Thyroid gland (tissue), 4 donors: ENCODE measurements around the gene PADI4. TPM values are rescaled to one million over a fixed set of nuclear protein-coding genes. Genes with fewer than 3 reads are reported as not detected.

Source experiments
- DNase-seq, 2 donors: peaks; one replicate each; pipeline ENCODE4 v3.0.0-alpha.2; 2019
- H3K27ac ChIP-seq, 3 donors: fragments of 200-600 bp; sonication (generic); 1 replicate in 2 of 3; 2 replicates in 1 of 3; pipeline ENCODE4 v1.5.1; 2016 to 2019; ENCODE audit warnings: mild to moderate bottlenecking in 1 of 3, moderate library complexity in 1 of 3
- H3K27me3 ChIP-seq: fragments of 200-600 bp; sonication (generic); one replicate; pipeline ENCODE4 v1.5.1; 2019
- H3K36me3 ChIP-seq, 2 donors: fragments of 200-600 bp; sonication (generic); one replicate each; pipeline ENCODE4 v1.5.1; 2016 to 2019
- H3K4me1 ChIP-seq, 2 donors: fragments of 200-600 bp; sonication (generic); one replicate each; pipeline ENCODE4 v1.5.1; 2017 to 2019
- H3K4me3 ChIP-seq, 3 donors: fragments of 200-600 bp; sonication (generic); replicated peaks in 1 of 3; 1 replicate in 2 of 3; 2 replicates in 1 of 3; pipeline ENCODE4 v1.5.1; 2016; ENCODE audit warnings: mild to moderate bottlenecking in 1 of 3
- H3K9me3 ChIP-seq: fragments of 200-600 bp; sonication (generic); one replicate; pipeline ENCODE4 v1.5.1; 2017
- POLR2A ChIP-seq, 2 donors: fragments of 450-650 bp; IDR thresholded peaks; one replicate each; pipeline ENCODE4 v1.6.1; 2017; ENCODE audit warnings: antibody characterized with exemption in 2 of 2, mild to moderate bottlenecking in 2 of 2, moderate library complexity in 1 of 2
- WGBS, 2 donors: methylation state at CpG; one replicate each; pipeline ENCODE4 v1.1.5; 2017; 5-methylcytosine and 5-hydroxymethylcytosine counted together
- intact Hi-C: fragments of 100-400 bp; cut with DNase I; formaldehyde crosslinking; loops from one replicate; pipeline ENCODE4 v1.15.1; 2023
- total RNA-seq, 4 donors: library from RNA; depleted of rRNA; stranded (reverse); fragments of >200 nt; gene quantifications; one replicate each; pipeline ENCODE4 v1.2.3, GENCODE V29; 2016
- TF ChIP-seq, protein P1 (sequence below), 6 experiments: fragments of 200-600 bp in 3 of 6; fragments of 450-650 bp in 3 of 6; sonication (generic) in 3 of 6; IDR thresholded peaks; one replicate each; pipeline ENCODE4 v1.5.1; 2016 to 2019; ENCODE audit warnings: antibody characterized with exemption in 6 of 6, mild to moderate bottlenecking in 2 of 6, inconsistent platforms in 1 of 6, moderate library complexity in 1 of 6

The PADI4 gene
- total RNA-seq, 4 donors from 2014 or later = 0.45 TPM; not detected in 3

DNA sequence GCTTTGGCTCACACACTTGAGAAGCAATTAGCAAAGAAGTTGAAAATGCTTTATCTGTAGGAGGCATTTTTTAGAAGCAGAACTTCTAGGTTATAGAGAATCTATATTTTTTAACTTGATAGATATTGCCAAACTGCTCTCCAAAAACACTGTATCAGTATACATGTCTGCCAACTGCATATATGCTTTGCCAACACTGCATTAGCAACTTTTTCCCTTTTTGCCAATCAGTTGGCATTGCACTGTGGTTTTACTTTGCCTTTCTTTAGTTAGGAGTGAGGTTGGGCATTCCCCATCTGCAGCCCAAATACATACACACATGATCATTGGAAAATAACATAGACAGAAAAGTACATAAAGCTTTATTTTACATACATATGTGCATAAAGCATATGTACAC lies 44.1 kb upstream of the PADI4 start:
- TF ChIP-seq, protein P1, sequence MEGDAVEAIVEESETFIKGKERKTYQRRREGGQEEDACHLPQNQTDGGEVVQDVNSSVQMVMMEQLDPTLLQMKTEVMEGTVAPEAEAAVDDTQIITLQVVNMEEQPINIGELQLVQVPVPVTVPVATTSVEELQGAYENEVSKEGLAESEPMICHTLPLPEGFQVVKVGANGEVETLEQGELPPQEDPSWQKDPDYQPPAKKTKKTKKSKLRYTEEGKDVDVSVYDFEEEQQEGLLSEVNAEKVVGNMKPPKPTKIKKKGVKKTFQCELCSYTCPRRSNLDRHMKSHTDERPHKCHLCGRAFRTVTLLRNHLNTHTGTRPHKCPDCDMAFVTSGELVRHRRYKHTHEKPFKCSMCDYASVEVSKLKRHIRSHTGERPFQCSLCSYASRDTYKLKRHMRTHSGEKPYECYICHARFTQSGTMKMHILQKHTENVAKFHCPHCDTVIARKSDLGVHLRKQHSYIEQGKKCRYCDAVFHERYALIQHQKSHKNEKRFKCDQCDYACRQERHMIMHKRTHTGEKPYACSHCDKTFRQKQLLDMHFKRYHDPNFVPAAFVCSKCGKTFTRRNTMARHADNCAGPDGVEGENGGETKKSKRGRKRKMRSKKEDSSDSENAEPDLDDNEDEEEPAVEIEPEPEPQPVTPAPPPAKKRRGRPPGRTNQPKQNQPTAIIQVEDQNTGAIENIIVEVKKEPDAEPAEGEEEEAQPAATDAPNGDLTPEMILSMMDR (IDR thresholded peaks at IDR 0.05) = no peak
- no peak for TF ChIP-seq POLR2A (IDR thresholded peaks at IDR 0.05)
- Histone ChIP-seq H3K4me1 (no peaks in the 10 kb centered on the region), H3K27ac (no peak overlapping the region), H3K9me3 (no peaks in the 10 kb centered on the region), H3K36me3 (no peaks in the 10 kb centered on the region), H3K4me3 (no peak overlapping the region), H3K27me3 (no peaks in the 10 kb centered on the region)
- no peak for DNase-seq
- intact Hi-C loops = no loop called here

DNA sequence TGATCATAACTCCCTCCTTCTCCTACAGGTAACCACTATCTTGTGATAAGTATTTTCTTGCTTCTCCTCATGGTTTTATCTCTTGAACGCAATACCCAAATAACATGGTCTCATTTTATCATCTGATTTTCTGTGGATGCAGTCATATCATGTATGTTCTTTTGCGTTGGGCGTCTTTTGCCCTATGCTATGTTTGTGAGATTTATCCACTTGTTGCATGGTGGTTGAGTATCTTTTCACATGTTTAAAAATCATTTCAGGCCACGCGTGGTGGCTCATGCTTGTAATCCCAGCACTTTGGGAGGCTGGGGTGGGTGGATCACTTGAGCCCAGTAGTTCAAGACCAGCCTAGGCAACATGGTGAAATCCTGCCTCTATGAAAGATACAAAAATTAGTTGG lies 43.5 kb upstream of the PADI4 start:
- WGBS, 2 donors = 75 to 91% methylated on average over 5 of the region's 5 CpGs
- H3K36me3 ChIP-seq = no peaks in the 10 kb centered on the region
- intact Hi-C loops = no loop called here
- DNase-seq = no peak
- no peak for TF ChIP-seq POLR2A (IDR thresholded peaks at IDR 0.05)
- TF ChIP-seq, protein P1 (IDR thresholded peaks at IDR 0.05) = no peak
- H3K27ac ChIP-seq = no peak overlapping the region
- no peaks in the 10 kb centered on the region for H3K4me1 ChIP-seq
- H3K27me3 ChIP-seq = no peaks in the 10 kb centered on the region
- no peak overlapping the region for H3K4me3 ChIP-seq
- H3K9me3 ChIP-seq = no peaks in the 10 kb centered on the region

DNA sequence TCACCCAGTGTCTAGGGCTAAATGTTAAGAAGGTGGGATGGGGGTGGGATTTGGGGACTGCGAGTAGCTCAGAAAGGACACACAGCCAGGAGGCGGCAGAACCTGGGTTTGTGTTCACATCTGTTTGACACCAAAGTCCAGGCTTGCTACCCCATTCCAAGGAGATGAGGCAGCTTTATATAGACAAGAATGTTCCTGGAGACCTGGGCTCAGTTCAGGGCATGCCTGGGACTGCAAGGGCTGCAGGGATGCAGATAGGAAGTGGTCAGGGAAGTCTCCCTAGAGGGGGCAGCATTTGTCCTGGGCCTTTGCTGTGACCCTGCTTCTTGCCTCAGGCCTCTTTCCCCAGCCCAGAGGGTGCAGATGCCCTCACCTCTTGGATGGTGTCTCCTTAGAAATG lies 42.8 kb upstream of the PADI4 start:
- no peak for DNase-seq
- 87 to 94% methylated on average over 2 of the region's 2 CpGs for WGBS, 2 donors

DNA sequence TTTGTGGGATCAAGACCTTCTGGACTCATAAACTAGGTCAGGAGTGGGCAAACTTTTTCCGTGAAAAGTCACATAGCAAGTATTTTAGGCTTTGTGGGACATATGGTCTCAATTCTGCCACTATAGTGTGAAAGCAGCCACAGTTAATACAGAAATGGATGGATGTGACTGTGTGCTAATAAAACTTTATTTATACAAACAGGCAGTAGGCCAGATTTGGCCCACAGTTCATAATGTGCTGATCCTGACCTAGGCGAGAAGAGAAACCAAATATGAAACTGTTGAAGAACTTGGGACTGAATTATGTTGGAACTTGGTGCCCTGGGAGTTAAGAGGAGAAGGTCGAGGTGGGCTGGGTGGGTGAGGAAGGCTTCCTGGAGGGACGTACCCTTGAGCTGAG lies 42.0 kb upstream of the PADI4 start:
- Histone ChIP-seq H3K9me3 (no peaks in the 10 kb centered on the region), H3K4me1 (no peaks in the 10 kb centered on the region), H3K36me3 (no peaks in the 10 kb centered on the region), H3K4me3 (no peak overlapping the region), H3K27ac (no peak overlapping the region), H3K27me3 (no peaks in the 10 kb centered on the region)
- no peak for TF ChIP-seq POLR2A (IDR thresholded peaks at IDR 0.05)
- no peak for DNase-seq
- intact Hi-C loops = no loop called here
- 87 to 92% methylated on average over 4 of the region's 4 CpGs for WGBS, 2 donors

More for the DNA sequence above, 42.8 kb upstream of the PADI4 start:
- Histone ChIP-seq H3K9me3 (no peaks in the 10 kb centered on the region), H3K27me3 (no peaks in the 10 kb centered on the region), H3K27ac (no peak overlapping the region), H3K4me3 (no peak overlapping the region), H3K4me1 (no peaks in the 10 kb centered on the region), H3K36me3 (no peaks in the 10 kb centered on the region)
- TF ChIP-seq, protein P1 (IDR thresholded peaks at IDR 0.05) = no peak
- TF ChIP-seq POLR2A (IDR thresholded peaks at IDR 0.05) = no peak
- intact Hi-C loops = no loop called here

DNA sequence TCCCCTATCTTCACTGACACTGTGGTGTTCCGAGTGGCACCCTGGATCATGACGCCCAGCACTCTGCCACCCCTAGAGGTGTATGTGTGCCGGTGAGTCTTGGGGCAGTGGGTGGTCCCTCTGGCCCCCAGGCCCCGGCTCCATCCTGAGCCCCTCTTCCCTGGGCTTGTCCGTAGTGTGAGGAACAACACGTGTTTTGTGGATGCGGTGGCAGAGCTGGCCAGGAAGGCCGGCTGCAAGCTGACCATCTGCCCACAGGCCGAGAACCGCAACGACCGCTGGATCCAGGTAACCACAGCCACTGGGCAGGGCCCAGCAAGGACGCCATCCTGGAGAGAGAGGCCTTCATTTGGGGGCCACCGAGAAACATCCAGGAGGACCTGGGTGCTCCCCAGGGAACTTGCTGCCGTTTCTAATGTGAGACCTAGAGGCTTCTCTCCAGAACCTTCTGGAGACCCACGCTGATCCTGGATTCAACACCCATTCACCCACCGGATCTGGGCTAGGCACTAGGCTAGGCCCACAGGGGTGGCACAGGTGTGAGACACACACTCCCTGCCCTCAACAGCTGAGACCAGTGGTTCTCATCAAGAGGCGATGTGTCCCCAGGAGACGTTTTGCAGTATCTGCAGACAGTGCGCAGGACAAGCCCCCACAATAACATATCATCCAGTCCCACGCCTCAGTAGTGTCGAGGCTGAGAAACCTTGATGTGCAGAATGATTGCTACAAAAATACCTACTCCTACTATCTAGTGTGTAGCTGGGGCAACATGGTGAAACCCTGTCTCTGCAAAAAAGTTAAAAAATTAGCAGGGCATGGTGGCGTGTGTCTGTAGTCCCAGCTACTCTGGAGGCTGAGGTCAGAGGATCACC lies 36.9 kb upstream of the PADI4 start:
- no peak overlapping the region for H3K27ac ChIP-seq
- H3K4me3 ChIP-seq = no peak overlapping the region
- no peaks in the 10 kb centered on the region for H3K27me3 ChIP-seq
- no peaks in the 10 kb centered on the region for H3K4me1 ChIP-seq
- WGBS, 2 donors = 87 to 91% methylated on average over 15 to 21 of the region's 23 CpGs
- intact Hi-C loops = no loop called here
- DNase-seq = no peak
- TF ChIP-seq, protein P1 (IDR thresholded peaks at IDR 0.05) = no peak
- no peak for TF ChIP-seq POLR2A (IDR thresholded peaks at IDR 0.05)
- H3K36me3 ChIP-seq = no peaks in the 10 kb centered on the region
- no peaks in the 10 kb centered on the region for H3K9me3 ChIP-seq
